SH-SY5Y (cell line): ENCODE measurements around the gene PHACTR3.

Source experiments
- GATA2 ChIP-seq: IDR thresholded peaks from 2 replicates; pipeline ENCODE4 v1.6.1; 2011; ENCODE audit warnings: mild to moderate bottlenecking, low read depth, low read length
- GATA3 ChIP-seq: IDR thresholded peaks from 2 replicates; pipeline ENCODE4 v1.6.1; 2011; ENCODE audit warnings: low read depth, mild to moderate bottlenecking, low read length, moderate library complexity

- TF ChIP-seq GATA2 (no peak), GATA3 (no peak)
Measured at GRCh38 chr20:59690101-59690500, 85.8 kb downstream of the PHACTR3 start.
